Smooth muscle cell (in vitro differentiated cells): Measurements from ENCODE around the gene IP6K3. TPM values are rescaled to one million over a fixed set of nuclear protein-coding genes. Genes with fewer than 3 reads are reported as not detected.

Source experiments
- DNase-seq: peaks from one replicate; lab custom pipeline; 2025; ENCODE audit not compliant: unreplicated experiment; lab: John Stamatoyannopoulos, UW
- H2AFZ ChIP-seq: fragments of 200-600 bp; sonication (generic); 2 replicates; pipeline ENCODE4 v1.6.0; 2016; ENCODE audit warnings: antibody characterized with exemption, low read depth, mild to moderate bottlenecking
- H3F3A ChIP-seq: fragments of 200-600 bp; sonication (generic); 2 replicates; pipeline ENCODE4 v1.6.0; 2017; ENCODE audit warnings: antibody characterized with exemption, low read depth
- H3K27ac ChIP-seq: fragments of 200-600 bp; sonication (generic); 2 replicates; pipeline ENCODE4 v1.5.1; 2016; ENCODE audit warnings: low read depth, mild to moderate bottlenecking
- H3K27me3 ChIP-seq: fragments of 200-600 bp; sonication (generic); 2 replicates; pipeline ENCODE4 v1.6.1; 2016; ENCODE audit warnings: low read depth, mild to moderate bottlenecking
- H3K36me3 ChIP-seq: fragments of 200-600 bp; sonication (generic); 2 replicates; pipeline ENCODE4 v1.5.1; 2016; ENCODE audit warnings: low read depth
- H3K4me1 ChIP-seq: fragments of 200-600 bp; sonication (generic); 2 replicates; pipeline ENCODE4 v1.5.1; 2016; ENCODE audit warnings: low read depth
- H3K4me2 ChIP-seq: fragments of 200-600 bp; sonication (generic); 2 replicates; pipeline ENCODE4 v1.6.0; 2016; ENCODE audit warnings: mild to moderate bottlenecking
- H3K4me3 ChIP-seq: fragments of 200-600 bp; sonication (generic); 2 replicates; pipeline ENCODE4 v1.5.1; 2016; ENCODE audit warnings: mild to moderate bottlenecking
- H3K79me2 ChIP-seq: fragments of 200-600 bp; sonication (generic); 2 replicates; pipeline ENCODE4 v1.6.0; 2016; ENCODE audit warnings: low read depth, mild to moderate bottlenecking
- H3K9ac ChIP-seq: fragments of 200-600 bp; sonication (generic); 2 replicates; pipeline ENCODE4 v1.6.0; 2016; ENCODE audit warnings: low read depth
- H3K9me3 ChIP-seq: fragments of 200-600 bp; sonication (generic); replicated peaks from 2 replicates; pipeline ENCODE4 v1.5.1; 2016; ENCODE audit warnings: low read depth
- H4K20me1 ChIP-seq: fragments of 200-600 bp; sonication (generic); 2 replicates; pipeline ENCODE4 v1.6.0; 2016; ENCODE audit warnings: low read depth
- WGBS: methylation state at CpG from one replicate; pipeline ENCODE4 v1.1.7; 2016; ENCODE audit warnings: low lambda C conversion rate; 5-methylcytosine and 5-hydroxymethylcytosine counted together
- polyA plus RNA-seq: library from polyadenylated mRNA; unstranded; fragments of >200 nt; fragmentation: Nextera tagmentation; extraction: Ambion mirVana; gene quantifications from 2 replicates; pipeline ENCODE4 v1.2.1, GENCODE V29; 2016
- total RNA-seq: library from RNA; depleted of rRNA; stranded (reverse); fragments of >200 nt; gene quantifications from 2 replicates; pipeline ENCODE4 v1.2.3, GENCODE V29; 2014
- TF ChIP-seq, protein P1 (sequence below): fragments of 200-600 bp; sonication (generic); IDR thresholded peaks from 2 replicates; pipeline ENCODE4 v1.5.1; 2017; ENCODE audit warnings: borderline replicate concordance, mild to moderate bottlenecking, antibody characterized with exemption; ENCODE audit not compliant: insufficient read depth, poor library complexity, severe bottlenecking

The IP6K3 gene
- total and polyA plus RNA-seq, 2 experiments from 2014 or later: 2.6 to 5.6 TPM

DNA sequence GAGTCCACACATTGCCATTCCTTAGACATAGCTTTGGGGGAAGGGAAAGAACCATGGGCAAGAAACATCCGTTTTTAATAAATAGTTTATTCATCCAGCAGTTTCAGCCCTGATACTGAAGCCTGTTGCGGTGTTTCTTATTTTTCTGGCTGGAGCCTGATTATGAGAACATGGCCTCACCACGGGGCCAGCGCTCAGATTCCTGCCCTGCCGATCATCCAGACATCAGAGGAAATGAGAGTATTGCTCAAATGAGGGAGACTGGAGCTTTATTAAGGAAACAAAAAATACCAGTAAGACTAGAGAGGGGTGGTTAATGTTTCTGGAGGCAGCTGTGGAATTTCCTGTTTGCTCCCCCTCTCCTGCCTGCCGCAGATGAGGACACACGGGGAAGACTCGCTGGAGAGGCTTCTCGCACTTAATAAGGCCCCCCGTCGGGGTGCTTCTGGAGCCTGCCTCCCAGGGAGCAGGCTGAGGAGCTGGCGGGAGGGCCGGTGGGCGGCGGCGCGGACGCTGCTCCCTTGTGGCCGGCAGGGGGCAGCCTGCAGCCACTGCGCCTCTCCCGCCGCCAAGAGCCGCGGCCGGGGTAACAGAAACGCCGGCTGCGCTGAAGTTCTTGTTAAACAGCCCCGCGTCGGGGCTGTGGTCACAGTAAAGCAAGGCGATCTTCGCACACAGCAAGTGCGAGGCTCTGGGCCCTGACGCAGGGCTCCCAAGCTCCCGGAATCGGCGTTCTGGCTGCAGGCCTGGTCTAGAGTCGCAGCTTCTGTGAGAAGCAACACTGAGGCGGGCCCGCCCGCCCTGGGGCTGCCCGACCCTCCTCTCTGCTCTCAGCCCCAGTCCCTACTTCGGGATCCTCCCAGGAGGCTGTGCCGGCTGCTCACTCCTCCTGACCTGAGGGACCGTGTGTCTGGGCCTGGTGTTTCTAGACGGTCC lies 24.7 kb upstream of the IP6K3 start:
- Histone ChIP-seq H3K36me3 (peaks cover 4% of the 10 kb centered on the region), H3K27ac (peak overlapping the region; percentile 83), H3K4me1 (peaks cover 23% of the 10 kb centered on the region), H3K79me2 (no peaks in the 10 kb centered on the region), H3K4me3 (no peak overlapping the region), H3K9ac (no peak overlapping the region), H2AFZ (no peak overlapping the region), H3F3A (peaks cover 25% of the 10 kb centered on the region), H3K9me3 (no peaks in the 10 kb centered on the region), H3K4me2 (peak overlapping the region; percentile 68), H4K20me1 (peaks cover 18% of the 10 kb centered on the region), H3K27me3 (no peaks in the 10 kb centered on the region)
- TF ChIP-seq, protein P1, sequence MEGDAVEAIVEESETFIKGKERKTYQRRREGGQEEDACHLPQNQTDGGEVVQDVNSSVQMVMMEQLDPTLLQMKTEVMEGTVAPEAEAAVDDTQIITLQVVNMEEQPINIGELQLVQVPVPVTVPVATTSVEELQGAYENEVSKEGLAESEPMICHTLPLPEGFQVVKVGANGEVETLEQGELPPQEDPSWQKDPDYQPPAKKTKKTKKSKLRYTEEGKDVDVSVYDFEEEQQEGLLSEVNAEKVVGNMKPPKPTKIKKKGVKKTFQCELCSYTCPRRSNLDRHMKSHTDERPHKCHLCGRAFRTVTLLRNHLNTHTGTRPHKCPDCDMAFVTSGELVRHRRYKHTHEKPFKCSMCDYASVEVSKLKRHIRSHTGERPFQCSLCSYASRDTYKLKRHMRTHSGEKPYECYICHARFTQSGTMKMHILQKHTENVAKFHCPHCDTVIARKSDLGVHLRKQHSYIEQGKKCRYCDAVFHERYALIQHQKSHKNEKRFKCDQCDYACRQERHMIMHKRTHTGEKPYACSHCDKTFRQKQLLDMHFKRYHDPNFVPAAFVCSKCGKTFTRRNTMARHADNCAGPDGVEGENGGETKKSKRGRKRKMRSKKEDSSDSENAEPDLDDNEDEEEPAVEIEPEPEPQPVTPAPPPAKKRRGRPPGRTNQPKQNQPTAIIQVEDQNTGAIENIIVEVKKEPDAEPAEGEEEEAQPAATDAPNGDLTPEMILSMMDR: peak; percentile 98
- peak; percentile 73 for DNase-seq
- WGBS: 9% methylated on average over 41 of the region's 47 CpGs

DNA sequence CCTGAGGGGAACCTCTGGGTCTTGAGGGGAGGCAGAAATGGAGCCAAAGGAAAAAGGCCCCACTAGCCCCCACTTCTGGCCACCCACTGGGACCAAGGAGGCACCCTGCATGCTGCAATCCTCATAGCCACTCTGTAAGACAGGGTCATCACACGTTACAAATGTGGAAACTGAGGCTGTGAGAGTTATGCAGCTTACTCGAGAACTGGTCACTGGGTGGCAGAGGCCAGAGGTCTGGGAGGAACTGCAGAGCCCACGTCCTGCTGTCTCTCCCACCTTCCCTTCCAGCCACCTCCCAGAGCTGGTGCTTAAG lies 24.1 kb upstream of the IP6K3 start:
- Histone ChIP-seq H3K79me2 (no peaks in the 10 kb centered on the region), H3K9me3 (no peaks in the 10 kb centered on the region), H3K4me3 (no peak overlapping the region), H3K4me1 (peaks cover 23% of the 10 kb centered on the region), H3F3A (peaks cover 25% of the 10 kb centered on the region), H3K27me3 (no peaks in the 10 kb centered on the region), H3K27ac (peak overlapping the region; percentile 83), H3K4me2 (peak overlapping the region; percentile 68), H2AFZ (no peak overlapping the region), H3K36me3 (no peaks in the 10 kb centered on the region), H3K9ac (no peak overlapping the region), H4K20me1 (peaks cover 11% of the 10 kb centered on the region)
- WGBS: 17% methylated on average over 3 of the region's 3 CpGs
- TF ChIP-seq, protein P1: no peak
- DNase-seq: no peak

DNA sequence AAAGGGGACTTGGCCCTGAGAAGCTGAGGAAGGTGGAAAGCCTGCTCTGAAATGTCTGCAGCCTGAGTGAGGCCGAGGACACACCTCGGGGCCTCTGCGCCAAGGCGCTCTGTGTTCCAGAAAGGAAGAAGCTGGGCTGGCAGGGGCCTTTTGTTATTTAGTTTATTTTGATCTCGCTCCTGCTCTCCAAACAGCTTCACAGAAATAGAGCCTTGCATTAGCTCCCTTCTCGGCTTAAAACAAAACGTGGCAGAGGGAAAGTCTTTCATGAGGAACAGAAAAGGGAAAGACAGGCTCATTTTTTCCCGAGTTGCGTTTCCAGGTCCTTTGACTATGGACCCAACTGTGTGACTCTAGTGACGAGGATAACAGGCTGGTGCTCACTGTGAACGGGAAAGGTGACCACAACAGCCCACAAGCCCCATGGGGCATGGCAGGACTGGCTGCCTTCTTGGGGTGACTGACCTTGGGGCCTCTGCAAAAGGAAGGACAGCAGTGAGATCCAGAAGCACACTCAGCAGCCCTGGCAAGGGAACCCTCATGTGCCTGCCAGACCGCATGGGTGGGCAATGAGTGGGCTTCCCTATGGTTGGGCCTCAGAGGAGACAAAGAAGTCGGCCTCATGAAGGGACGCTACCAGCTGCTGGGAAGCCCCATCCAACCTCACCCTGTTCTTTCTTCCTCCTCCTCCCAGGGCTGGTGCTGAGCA lies 23.6 kb upstream of the IP6K3 start:
- H3F3A ChIP-seq: peaks cover 23% of the 10 kb centered on the region
- no peaks in the 10 kb centered on the region for H3K27me3 ChIP-seq
- H3K4me3 ChIP-seq: no peak overlapping the region
- no peak overlapping the region for H3K9ac ChIP-seq
- DNase-seq: no peak
- H3K27ac ChIP-seq: peak overlapping the region; percentile 83
- H4K20me1 ChIP-seq: peaks cover 10% of the 10 kb centered on the region
- peak overlapping the region; percentile 68 for H3K4me2 ChIP-seq
- H3K36me3 ChIP-seq: no peaks in the 10 kb centered on the region
- peaks cover 23% of the 10 kb centered on the region for H3K4me1 ChIP-seq
- no peak overlapping the region for H2AFZ ChIP-seq
- H3K79me2 ChIP-seq: no peaks in the 10 kb centered on the region
- no peaks in the 10 kb centered on the region for H3K9me3 ChIP-seq
- WGBS: 79% methylated on average over 14 of the region's 14 CpGs
- TF ChIP-seq, protein P1: no peak
